ENCODE results near the gene ASB6. TPM values are rescaled to one million over a fixed set of nuclear protein-coding genes. Genes with fewer than 3 reads are reported as not detected.

Gene ASB6
- total and polyA plus RNA-seq, 2 of the 13 experiments (the other 11 are each of a cell fraction or from before 2014, with no cell fraction given) = 8.2 to 8.4 TPM

DNA sequence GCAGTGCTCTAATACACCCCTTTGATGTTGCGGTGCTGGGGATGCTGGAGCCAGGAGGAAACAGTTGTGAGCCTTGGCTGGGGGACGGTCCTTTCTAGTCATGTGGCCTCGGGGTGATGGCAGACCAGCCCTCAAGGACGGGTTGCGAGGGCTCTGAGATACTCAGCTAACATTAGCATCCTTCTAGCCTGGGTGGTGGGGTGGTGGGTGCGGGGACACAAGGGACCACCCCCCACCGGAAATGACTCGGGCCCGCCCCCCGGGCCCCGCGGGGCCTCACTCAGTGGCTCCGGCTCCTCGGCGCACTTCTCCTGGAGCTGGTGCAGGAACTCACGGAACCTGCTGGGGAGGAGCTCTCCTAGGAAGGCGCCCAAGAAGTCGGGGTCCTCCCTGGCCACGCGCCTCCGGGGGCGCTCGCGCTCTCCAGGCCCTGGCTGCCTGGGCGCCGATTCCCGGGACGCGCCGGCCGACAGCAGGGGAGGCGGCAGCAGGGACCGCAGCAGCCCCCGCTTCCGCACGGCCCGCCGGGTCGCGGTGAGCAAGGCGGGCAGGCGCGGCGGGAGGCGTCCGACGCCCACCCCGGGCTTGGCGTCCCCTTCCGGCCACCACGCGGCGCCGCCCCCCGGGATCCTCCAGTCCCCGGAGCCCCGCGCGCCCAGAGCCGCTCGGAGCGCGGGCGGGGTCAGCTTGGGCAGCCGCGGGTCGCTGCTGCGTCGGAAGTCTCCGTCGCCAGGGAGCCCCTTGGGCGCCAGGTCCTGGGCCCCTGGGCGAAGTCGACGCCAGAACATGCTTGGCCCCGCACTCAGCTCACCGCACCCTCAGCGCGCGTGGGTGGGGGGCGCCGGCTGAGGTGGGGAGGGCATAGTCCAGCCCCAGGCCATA lies 21.9 kb downstream of the ASB6 start (continued):
- TF ChIP-seq TP53 (CRISPR knock-in tag; conservative IDR thresholded peaks at IDR 0.05) = no peak
- TF ChIP-seq DPF2 (CRISPR knock-in tag; IDR thresholded peaks at IDR 0.05; ENCODE audit: borderline replicate concordance, low read depth) = no peak
- TF ChIP-seq NR0B2 (CRISPR knock-in tag; IDR thresholded peaks at IDR 0.05) = no peak
- TF ChIP-seq REL (CRISPR knock-in tag; conservative IDR thresholded peaks at IDR 0.05) = no peak; the same call in 1 of the 2 replicates
- no peak for TF ChIP-seq ZNF768 (CRISPR knock-in tag; IDR thresholded peaks at IDR 0.05)
- TF ChIP-seq ZNF432 (CRISPR knock-in tag; IDR thresholded peaks at IDR 0.05; ENCODE audit: borderline replicate concordance) = no peak
- no peak for TF ChIP-seq RFX3 (CRISPR knock-in tag; IDR thresholded peaks at IDR 0.05)
- no peak for TF ChIP-seq XRCC5 (optimal IDR thresholded peaks at IDR 0.05; ENCODE audit: low read length)
- no peak for TF ChIP-seq ZNF282 (IDR thresholded peaks at IDR 0.05; ENCODE audit: partially characterized antibody)
- TF ChIP-seq KDM4B (CRISPR knock-in tag; IDR thresholded peaks at IDR 0.05) = no peak
- no peak for TF ChIP-seq ARNT (IDR thresholded peaks at IDR 0.05)
- TF ChIP-seq ZNF280B (CRISPR knock-in tag; IDR thresholded peaks at IDR 0.05; ENCODE audit: borderline replicate concordance) = no peak
- no peak for TF ChIP-seq PAWR (CRISPR knock-in tag; IDR thresholded peaks at IDR 0.05; ENCODE audit: borderline replicate concordance)
- TF ChIP-seq ZNF350 (CRISPR knock-in tag; IDR thresholded peaks at IDR 0.05; ENCODE audit: borderline replicate concordance, low read depth) = no peak
- no peak for TF ChIP-seq ZBTB43 (CRISPR knock-in tag; conservative IDR thresholded peaks at IDR 0.05)
- TF ChIP-seq ZNF605 (CRISPR knock-in tag; IDR thresholded peaks at IDR 0.05) = no peak
- peak; percentile 45; the same call in 1 of the 2 replicates for TF ChIP-seq YEATS4 (CRISPR knock-in tag; IDR thresholded peaks at IDR 0.05; ENCODE audit: borderline replicate concordance)
- TF ChIP-seq ZSCAN12 (CRISPR knock-in tag; IDR thresholded peaks at IDR 0.05) = no peak
- TF ChIP-seq HDAC1 (CRISPR knock-in tag; IDR thresholded peaks at IDR 0.05) = no peak
- TF ChIP-seq RNF2 (conservative IDR thresholded peaks at IDR 0.05; ENCODE audit: low read depth) = 0 out of 2 replicates have a peak, but pooled peaks have one; percentile 32
- TF ChIP-seq YY1 (IDR thresholded peaks at IDR 0.05; ENCODE audit: insufficient read depth, insufficient replicate concordance, low read depth, low read length) = peak; percentile 4
- TF ChIP-seq ZNF792 (CRISPR knock-in tag; IDR thresholded peaks at IDR 0.05) = no peak
- no peak for TF ChIP-seq MBD4 (IDR thresholded peaks at IDR 0.05; ENCODE audit: borderline replicate concordance, low read length)
- no peak for TF ChIP-seq SRF (IDR thresholded peaks at IDR 0.05; ENCODE audit: low read depth, low read length)
- TF ChIP-seq ZNF232 (CRISPR knock-in tag; IDR thresholded peaks at IDR 0.05; ENCODE audit: borderline replicate concordance) = no peak
- no peak; the same call in 1 of the 2 replicates for TF ChIP-seq SP4 (CRISPR knock-in tag; IDR thresholded peaks at IDR 0.05)
- no peak for TF ChIP-seq ZNF740 (CRISPR knock-in tag; IDR thresholded peaks at IDR 0.05)
